GM23338 (cell line): ENCODE data around the gene ZNF397. TPM values are rescaled to one million over a fixed set of nuclear protein-coding genes. Genes with fewer than 3 reads are reported as not detected.

Experiments
- ATAC-seq: fragments of 200-7000 bp; cut with Tn5 transposase; 3 replicates; pipeline ENCODE4 v1.9.1; 2020
- DNase-seq: peaks from one replicate; pipeline ENCODE4 v3.0.0-alpha.2; 2015; ENCODE audit warnings: low spot score
- H2AFZ ChIP-seq: fragments of 200-600 bp; sonication (generic); 2 replicates; pipeline ENCODE4 v1.8.0; 2016; ENCODE audit warnings: antibody characterized with exemption, mild to moderate bottlenecking, moderate library complexity
- H3F3A ChIP-seq: fragments of 200-600 bp; sonication (generic); replicated peaks from 2 replicates; pipeline ENCODE4 v1.8.0; 2017; ENCODE audit warnings: antibody characterized with exemption, mixed run types, low read depth
- H3K27ac ChIP-seq: fragments of 200-600 bp; sonication (generic); 2 replicates; pipeline ENCODE4 v1.6.1; 2016; ENCODE audit warnings: low read depth
- H3K27me3 ChIP-seq: fragments of 200-600 bp; sonication (generic); 2 replicates; pipeline ENCODE4 v1.8.0; 2016; ENCODE audit warnings: mild to moderate bottlenecking, mixed run types, moderate library complexity; ENCODE audit not compliant: insufficient read depth
- H3K36me3 ChIP-seq: fragments of 200-600 bp; sonication (generic); 2 replicates; pipeline ENCODE4 v1.8.0; 2016; ENCODE audit warnings: mild to moderate bottlenecking; ENCODE audit not compliant: insufficient read depth
- H3K4me1 ChIP-seq: fragments of 200-600 bp; sonication (generic); 2 replicates; pipeline ENCODE4 v1.8.0; 2016; ENCODE audit warnings: mild to moderate bottlenecking, moderate library complexity; ENCODE audit not compliant: insufficient read depth
- H3K4me2 ChIP-seq: fragments of 200-600 bp; sonication (generic); 2 replicates; pipeline ENCODE4 v1.7.1; 2017; ENCODE audit warnings: mixed run types
- H3K4me3 ChIP-seq: fragments of 200-600 bp; sonication (generic); 2 replicates; pipeline ENCODE4 v1.6.1; 2016; ENCODE audit warnings: mixed run types
- H3K79me2 ChIP-seq: fragments of 200-600 bp; sonication (generic); replicated peaks from 2 replicates; pipeline ENCODE4 v1.8.0; 2017; ENCODE audit warnings: mild to moderate bottlenecking; ENCODE audit not compliant: insufficient read depth
- H3K9me2 ChIP-seq: fragments of 200-600 bp; sonication (generic); 2 replicates; pipeline ENCODE4 v1.8.0; 2017; ENCODE audit not compliant: insufficient read depth
- H4K20me1 ChIP-seq: fragments of 200-600 bp; sonication (generic); replicated peaks from 2 replicates; pipeline ENCODE4 v1.8.0; 2017; ENCODE audit warnings: mild to moderate bottlenecking; ENCODE audit not compliant: insufficient read depth
- H3K27ac Mint-ChIP-seq: 2 replicates; pipeline ENCODE4 v1.8.0; 2020; ENCODE audit warnings: inconsistent platforms, mild to moderate bottlenecking, moderate library complexity, mixed read lengths
- H3K27me3 Mint-ChIP-seq: 3 replicates; pipeline ENCODE4 v1.8.0; 2022; ENCODE audit warnings: low read depth, mild to moderate bottlenecking, moderate library complexity, mixed read lengths, inconsistent platforms; ENCODE audit not compliant: insufficient read depth, poor library complexity
- H3K36me3 Mint-ChIP-seq: 3 replicates; pipeline ENCODE4 v1.8.0; 2021; ENCODE audit warnings: low read depth, mild to moderate bottlenecking, inconsistent platforms, moderate library complexity, mixed read lengths
- H3K4me1 Mint-ChIP-seq: 3 replicates; pipeline ENCODE4 v1.8.0; 2020; ENCODE audit warnings: mild to moderate bottlenecking, inconsistent platforms, mixed read lengths
- H3K4me3 Mint-ChIP-seq: 3 replicates; pipeline ENCODE4 v1.8.0; 2021; ENCODE audit warnings: moderate library complexity, mild to moderate bottlenecking, inconsistent platforms, mixed read lengths
- H3K9me3 Mint-ChIP-seq: 3 replicates; pipeline ENCODE4 v1.8.0; 2020; ENCODE audit warnings: moderate library complexity, mild to moderate bottlenecking, inconsistent platforms, mixed read lengths
- CREB1 ChIP-seq: fragments of 250-450 bp; sonication (Bioruptor Pico); IDR thresholded peaks from 2 replicates; pipeline ENCODE4 v1.5.0; 2020; ENCODE audit warnings: low read depth, mild to moderate bottlenecking, moderate library complexity
- CTCF ChIP-seq, 2 experiments: fragments of 200-600 bp in 1 of 2; sonication (generic) in 1 of 2; conservative IDR thresholded peaks; 2 replicates each; pipeline versions ENCODE4 v1.5.1 to v1.6.1; 2016 to 2017; ENCODE audit warnings: antibody characterized with exemption in 2 of 2, low read depth in 2 of 2, mild to moderate bottlenecking in 2 of 2, moderate library complexity in 1 of 2
- ETS1 ChIP-seq: IDR thresholded peaks from 2 replicates; pipeline ENCODE4 v1.6.1; 2016; ENCODE audit warnings: antibody characterized with exemption
- EZH2 ChIP-seq: fragments of 200-600 bp; sonication (generic); IDR thresholded peaks from one replicate; pipeline ENCODE4 v1.8.0; 2017; ENCODE audit warnings: antibody characterized with exemption, mild to moderate bottlenecking, low read depth; ENCODE audit not compliant: unreplicated experiment
- EZH2phosphoT487 ChIP-seq: fragments of 200-600 bp; sonication (generic); IDR thresholded peaks from one replicate; pipeline ENCODE4 v1.8.1; 2018; ENCODE audit warnings: antibody characterized with exemption; ENCODE audit not compliant: unreplicated experiment
- JUNB ChIP-seq: IDR thresholded peaks from one replicate; pipeline ENCODE4 v1.6.1; 2016; ENCODE audit warnings: antibody characterized with exemption; ENCODE audit not compliant: unreplicated experiment
- NANOG ChIP-seq: IDR thresholded peaks from 2 replicates; pipeline ENCODE4 v1.6.1; 2016; ENCODE audit warnings: antibody characterized with exemption, borderline replicate concordance
- POLR2AphosphoS5 ChIP-seq: IDR thresholded peaks from 2 replicates; pipeline ENCODE4 v1.6.1; 2016; ENCODE audit warnings: antibody characterized with exemption, low read depth
- REST ChIP-seq: IDR thresholded peaks from one replicate; pipeline ENCODE4 v1.6.1; 2018; ENCODE audit warnings: antibody characterized with exemption; ENCODE audit not compliant: unreplicated experiment
- STAT1 ChIP-seq: IDR thresholded peaks from one replicate; pipeline ENCODE4 v1.6.1; 2016; ENCODE audit warnings: antibody characterized with exemption; ENCODE audit not compliant: unreplicated experiment
- ZNF114 ChIP-seq: fragments of 250-450 bp; sonication (Bioruptor Pico); IDR thresholded peaks from 2 replicates; pipeline ENCODE4 v1.5.0; 2020; ENCODE audit warnings: mild to moderate bottlenecking, moderate library complexity
- ZNF331 ChIP-seq: fragments of 250-450 bp; sonication (Bioruptor Pico); IDR thresholded peaks from 2 replicates; pipeline ENCODE4 v1.5.0; 2020; ENCODE audit warnings: low read depth, mild to moderate bottlenecking, moderate library complexity
- ZNF462 ChIP-seq: fragments of 250-450 bp; sonication (Bioruptor Pico); IDR thresholded peaks from 2 replicates; pipeline ENCODE4 v1.5.0; 2020; ENCODE audit warnings: mild to moderate bottlenecking, moderate library complexity
- polyA plus RNA-seq: library from polyadenylated mRNA; unstranded; fragments of >200 nt; fragmentation: Nextera tagmentation; extraction: Ambion mirVana; gene quantifications from 2 replicates; pipeline ENCODE4 v1.2.1, GENCODE V29; 2016
- total RNA-seq: library from RNA; depleted of rRNA; stranded (reverse); fragments of >200 nt; shearing (Covaris generic); gene quantifications from 2 replicates; pipeline ENCODE4 v1.2.3, GENCODE V29; 2014

The ZNF397 gene
- total and polyA plus RNA-seq, 2 experiments from 2014 or later, result 19.1 to 48.6 TPM

GRCh38 chr18:35289293-35289692, 48.5 kb downstream of the ZNF397 start:
- peak overlapping the region; percentile 81 for H3K4me3 ChIP-seq
- peak overlapping the region; percentile 87 for H3K4me2 ChIP-seq
- no peaks in the 10 kb centered on the region; the same call in 1 of the 2 replicates for H4K20me1 ChIP-seq
- Mint-ChIP-seq H3K27ac (peak overlapping the region; percentile 97), H3K9me3 (peaks cover 26% of the 10 kb centered on the region), H3K36me3 (peaks cover 42% of the 10 kb centered on the region; the same call in 2 of the 3 replicates), H3K4me3 (peak overlapping the region; percentile 97), H3K27me3 (peaks cover 11% of the 10 kb centered on the region), H3K4me1 (peaks cover 14% of the 10 kb centered on the region)
- peaks cover 13% of the 10 kb centered on the region for H3K4me1 ChIP-seq
- H2AFZ ChIP-seq, result peak overlapping the region; percentile 88
- H3K36me3 ChIP-seq, result no peaks in the 10 kb centered on the region; the same call in 1 of the 2 replicates
- H3K27ac ChIP-seq, result peak overlapping the region; percentile 98
- no peak for DNase-seq
- ATAC-seq, result no peak; the same call in 2 of the 3 replicates
- peaks cover 82% of the 10 kb centered on the region for H3K79me2 ChIP-seq
- H3K27me3 ChIP-seq, result no peaks in the 10 kb centered on the region
- no peak for TF ChIP-seq POLR2AphosphoS5
- TF ChIP-seq CREB1, result no peak
- no peak for TF ChIP-seq NANOG
- no peak for TF ChIP-seq ZNF462 (CRISPR knock-in tag)
- TF ChIP-seq ZNF114 (CRISPR knock-in tag), result no peak
- no peak for TF ChIP-seq REST
- no peak for TF ChIP-seq EZH2
- TF ChIP-seq EZH2phosphoT487, result no peak
- TF ChIP-seq ETS1, result no peak
- TF ChIP-seq ZNF331 (CRISPR knock-in tag), result no peak
- no peak for TF ChIP-seq JUNB
- no peak for TF ChIP-seq CTCF (conservative IDR thresholded peaks at IDR 0.05; ENCODE audit: low read depth in 2 of 2)
- TF ChIP-seq STAT1, result no peak
- 0 out of 2 replicates have a peak, but pooled peaks cover 5% of the 10 kb centered on the region for H3K9me2 ChIP-seq
- peaks cover 8% of the 10 kb centered on the region; the same call in 1 of the 2 replicates for H3F3A ChIP-seq
